ENCODE data around the gene RASL10B.

DNA sequence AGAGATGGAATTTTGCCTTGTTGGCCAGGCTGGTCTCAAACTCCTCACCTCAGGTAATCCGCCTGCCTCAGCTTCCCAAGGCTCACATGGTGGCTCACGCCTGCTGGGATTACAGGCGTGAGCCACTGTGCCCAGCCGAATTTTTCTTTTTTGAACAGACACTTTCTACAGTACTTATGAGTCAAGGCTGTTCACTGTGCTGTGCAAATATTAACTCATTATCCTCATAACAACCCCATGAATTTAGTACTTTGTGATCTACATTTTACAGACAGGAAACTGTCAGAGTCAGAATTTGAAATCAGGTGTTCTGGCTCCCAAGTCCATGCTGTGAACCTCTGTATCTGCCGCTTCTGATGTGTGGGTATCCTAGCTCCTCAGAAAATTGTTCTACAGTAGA is 25.7 kb upstream of the RASL10B start:
- TF ChIP-seq CTCF (IDR thresholded peaks at IDR 0.05; ENCODE audit: insufficient read depth, low read length, poor library complexity, severe bottlenecking) (no peak), EZH2phosphoT487 (conservative IDR thresholded peaks at IDR 0.05; ENCODE audit: low read length) (no peak)

Measured in SU-DHL-6 (cell line).